ENCODE measurements around the gene ARHGEF18. TPM values are rescaled to one million over a fixed set of nuclear protein-coding genes. Genes with fewer than 3 reads are reported as not detected.

Gene ARHGEF18
- total RNA-seq, 4 donors from 2014 or later, result 32.0 to 162 (median 92.8) TPM

DNA sequence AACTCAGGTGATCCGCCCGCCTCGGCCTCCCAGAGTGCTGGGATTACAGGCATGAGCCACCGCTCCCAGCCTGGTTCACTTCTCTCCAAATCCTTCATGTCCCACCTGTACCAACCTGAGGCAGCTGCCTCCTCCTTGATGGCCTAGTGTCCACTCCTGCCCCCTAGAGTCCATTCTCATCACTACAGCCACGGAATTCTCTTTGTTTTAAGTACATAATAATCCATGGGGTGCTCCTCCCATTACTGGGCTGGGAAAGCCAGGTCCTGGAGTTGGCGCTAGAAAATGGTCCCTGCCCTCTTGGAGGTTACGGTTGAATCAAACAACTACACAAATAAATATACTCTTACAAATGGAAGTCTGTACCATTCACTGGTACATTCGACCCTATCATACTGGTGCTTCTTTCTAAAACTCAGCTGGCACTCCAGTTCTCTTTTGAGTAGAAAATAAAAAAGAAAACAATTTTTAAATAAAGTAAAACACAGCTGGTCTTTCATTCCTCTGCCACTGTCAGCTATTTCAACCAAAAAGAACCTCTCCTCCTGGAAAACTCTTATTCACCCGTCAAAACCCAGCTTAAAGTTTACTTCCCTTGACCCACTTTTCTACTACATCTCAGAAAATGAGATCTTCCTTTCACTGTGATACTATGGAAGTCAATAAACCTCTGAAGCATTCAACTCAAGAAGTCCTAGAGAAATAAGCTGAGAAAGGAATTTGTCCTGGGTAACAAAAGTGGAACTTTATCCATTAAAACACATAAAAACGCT, 22.4 kb upstream of the ARHGEF18 start:
- H3K4me1 ChIP-seq, result no peaks in the 10 kb centered on the region
- H3K9me3 ChIP-seq, result no peaks in the 10 kb centered on the region
- no peaks in the 10 kb centered on the region for H3K27me3 ChIP-seq
- H3K27ac ChIP-seq, result no peak overlapping the region
- peak; percentile 74 for DNase-seq
- in situ Hi-C loops (cut with MboI; ENCODE audit: low pct_ligation_motif_present in 1 of 4, low pct_unique_long_range_greater_than_20kb in 1 of 4, low sequenced_read_pairs in 3 of 4) (loop anchor here in 1 of 4 donors (25.0 kb wide), 1 partner anchor 214 kb away; no protein-coding TSS in a partner anchor), intact Hi-C loops (cut with DNase I; ENCODE audit: low total_unique reads) (no loop called here)
- TF ChIP-seq, protein P1, sequence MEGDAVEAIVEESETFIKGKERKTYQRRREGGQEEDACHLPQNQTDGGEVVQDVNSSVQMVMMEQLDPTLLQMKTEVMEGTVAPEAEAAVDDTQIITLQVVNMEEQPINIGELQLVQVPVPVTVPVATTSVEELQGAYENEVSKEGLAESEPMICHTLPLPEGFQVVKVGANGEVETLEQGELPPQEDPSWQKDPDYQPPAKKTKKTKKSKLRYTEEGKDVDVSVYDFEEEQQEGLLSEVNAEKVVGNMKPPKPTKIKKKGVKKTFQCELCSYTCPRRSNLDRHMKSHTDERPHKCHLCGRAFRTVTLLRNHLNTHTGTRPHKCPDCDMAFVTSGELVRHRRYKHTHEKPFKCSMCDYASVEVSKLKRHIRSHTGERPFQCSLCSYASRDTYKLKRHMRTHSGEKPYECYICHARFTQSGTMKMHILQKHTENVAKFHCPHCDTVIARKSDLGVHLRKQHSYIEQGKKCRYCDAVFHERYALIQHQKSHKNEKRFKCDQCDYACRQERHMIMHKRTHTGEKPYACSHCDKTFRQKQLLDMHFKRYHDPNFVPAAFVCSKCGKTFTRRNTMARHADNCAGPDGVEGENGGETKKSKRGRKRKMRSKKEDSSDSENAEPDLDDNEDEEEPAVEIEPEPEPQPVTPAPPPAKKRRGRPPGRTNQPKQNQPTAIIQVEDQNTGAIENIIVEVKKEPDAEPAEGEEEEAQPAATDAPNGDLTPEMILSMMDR (IDR thresholded peaks at IDR 0.05), result peak; percentile 32 to 56 (median 50)
- no peak for TF ChIP-seq POLR2AphosphoS5 (IDR thresholded peaks at IDR 0.05)
- H3K36me3 ChIP-seq, result no peaks in the 10 kb centered on the region
- no peak overlapping the region for H3K4me3 ChIP-seq
- WGBS, 2 donors (ENCODE audit: low coverage in 1 of 2), result 80% methylated on average over 6 to 10 of the region's 10 CpGs

DNA sequence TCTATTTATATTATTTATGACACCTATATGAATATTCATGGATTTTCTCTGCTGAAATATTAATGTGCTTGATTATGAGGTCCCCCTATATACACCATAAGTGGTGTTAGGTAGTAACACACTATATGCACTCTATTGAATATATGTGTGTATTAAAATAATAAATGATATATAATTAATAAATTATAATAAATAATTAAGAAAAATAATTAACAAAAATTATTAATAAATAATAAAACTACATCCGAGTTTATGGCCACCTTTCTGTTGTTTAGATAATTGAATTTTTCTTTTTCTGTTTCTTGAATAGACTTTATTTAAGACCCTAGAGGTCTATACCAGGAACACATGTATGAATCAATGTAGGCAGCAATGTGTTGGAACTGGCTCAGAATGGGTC, 20.9 kb upstream of the ARHGEF18 start:
- intact Hi-C loops (cut with DNase I; ENCODE audit: low total_unique reads), result no loop called here
- 80 to 82% methylated on average over 1 of the region's 1 CpG for WGBS, 2 donors (ENCODE audit: low coverage in 1 of 2)
- in situ Hi-C loops (cut with MboI; ENCODE audit: low pct_ligation_motif_present in 1 of 4, low pct_unique_long_range_greater_than_20kb in 1 of 4, low sequenced_read_pairs in 3 of 4), result loop anchor here in 1 of 4 donors (25.0 kb wide), 1 partner anchor 216 kb away; no protein-coding TSS in a partner anchor
- Histone ChIP-seq H3K27ac (no peak overlapping the region), H3K9me3 (no peaks in the 10 kb centered on the region), H3K4me3 (no peak overlapping the region), H3K4me1 (no peaks in the 10 kb centered on the region), H3K36me3 (no peaks in the 10 kb centered on the region), H3K27me3 (no peaks in the 10 kb centered on the region)
- TF ChIP-seq EP300 (IDR thresholded peaks at IDR 0.05; ENCODE audit: low read depth), result no peak
- no peak for TF ChIP-seq POLR2A (IDR thresholded peaks at IDR 0.05)
- TF ChIP-seq, protein P1 (IDR thresholded peaks at IDR 0.05), result no peak
- TF ChIP-seq POLR2AphosphoS5 (IDR thresholded peaks at IDR 0.05), result no peak
- no peak for DNase-seq

DNA sequence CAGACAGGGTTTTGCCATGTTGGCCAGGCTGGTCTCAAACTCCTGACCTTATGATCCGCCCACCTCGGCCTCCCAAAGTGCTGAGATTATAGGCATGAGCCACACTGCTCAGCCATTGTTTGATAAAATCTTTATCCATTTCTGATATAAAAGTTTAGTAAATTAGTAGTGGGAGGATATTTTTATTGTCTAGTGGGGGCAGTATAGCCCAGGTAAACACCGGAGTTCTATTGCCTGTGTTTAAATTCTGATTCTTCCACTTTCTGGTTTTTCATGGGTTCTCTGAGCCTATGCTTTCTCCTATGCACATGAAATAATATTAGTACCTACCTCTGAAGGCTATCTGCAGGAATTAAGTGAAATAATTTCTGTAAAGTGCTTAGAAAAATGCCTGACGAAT, 20.1 kb upstream of the ARHGEF18 start:
- Histone ChIP-seq H3K27ac (no peak overlapping the region), H3K36me3 (no peaks in the 10 kb centered on the region), H3K4me1 (no peaks in the 10 kb centered on the region), H3K4me3 (no peak overlapping the region), H3K27me3 (no peaks in the 10 kb centered on the region), H3K9me3 (no peaks in the 10 kb centered on the region)
- TF ChIP-seq, protein P1 (IDR thresholded peaks at IDR 0.05), result no peak
- TF ChIP-seq POLR2A (IDR thresholded peaks at IDR 0.05) (no peak), EP300 (IDR thresholded peaks at IDR 0.05; ENCODE audit: low read depth) (no peak), POLR2AphosphoS5 (IDR thresholded peaks at IDR 0.05) (no peak)
- 77 to 89% methylated on average over 4 of the region's 4 CpGs for WGBS, 2 donors (ENCODE audit: low coverage in 1 of 2)
- in situ Hi-C loops (cut with MboI; ENCODE audit: low pct_ligation_motif_present in 1 of 4, low pct_unique_long_range_greater_than_20kb in 1 of 4, low sequenced_read_pairs in 3 of 4) (loop anchor here in 1 of 4 donors (25.0 kb wide), 1 partner anchor 216 kb away; no protein-coding TSS in a partner anchor), intact Hi-C loops (cut with DNase I; ENCODE audit: low total_unique reads) (no loop called here)
- no peak for DNase-seq

DNA sequence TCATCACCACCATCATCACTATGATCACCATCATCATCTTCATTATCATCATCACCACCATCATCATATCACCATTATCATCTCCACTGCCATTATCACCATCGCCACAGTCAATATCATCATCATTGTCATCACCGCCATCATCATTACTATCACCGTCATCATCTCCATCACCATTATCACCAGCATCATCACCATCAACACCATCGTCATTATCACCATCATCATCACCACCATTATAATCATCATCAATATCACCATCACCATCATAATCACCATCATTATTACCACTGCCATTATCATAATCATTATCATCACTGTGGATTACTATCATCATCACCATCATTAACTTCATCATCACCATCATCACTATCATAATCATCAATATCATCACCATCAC, 17.3 kb upstream of the ARHGEF18 start:
- 79 to 90% methylated on average over 4 of the region's 4 CpGs for WGBS, 2 donors (ENCODE audit: low coverage in 1 of 2)
- H3K27me3 ChIP-seq, result no peaks in the 10 kb centered on the region
- intact Hi-C loops (cut with DNase I; ENCODE audit: low total_unique reads) (no loop called here), in situ Hi-C loops (cut with MboI; ENCODE audit: low pct_ligation_motif_present in 1 of 4, low pct_unique_long_range_greater_than_20kb in 1 of 4, low sequenced_read_pairs in 3 of 4) (loop anchor here in 1 of 4 donors (25.0 kb wide), 1 partner anchor 219 kb away; no protein-coding TSS in a partner anchor)
- H3K4me3 ChIP-seq, result no peak overlapping the region
- no peaks in the 10 kb centered on the region for H3K9me3 ChIP-seq
- no peak overlapping the region for H3K27ac ChIP-seq
- no peak for DNase-seq
- H3K4me1 ChIP-seq, result peaks cover 0 to 2% (median 0%) of the 10 kb centered on the region in 4 donors
- H3K36me3 ChIP-seq, result no peaks in the 10 kb centered on the region
- no peak for TF ChIP-seq POLR2A (IDR thresholded peaks at IDR 0.05)
- TF ChIP-seq POLR2AphosphoS5 (IDR thresholded peaks at IDR 0.05), result no peak
- TF ChIP-seq, protein P1 (IDR thresholded peaks at IDR 0.05), result no peak
- TF ChIP-seq EP300 (IDR thresholded peaks at IDR 0.05; ENCODE audit: low read depth), result no peak

Measured in transverse colon (tissue), 4 donors.